ENCODE data around the gene TPSAB1. TPM values are rescaled to one million over a fixed set of nuclear protein-coding genes. Genes with fewer than 3 reads are reported as not detected.

The TPSAB1 gene
- total RNA-seq, 4 donors from 2014 or later: 13.8 to 67.7 (median 28.5) TPM

DNA sequence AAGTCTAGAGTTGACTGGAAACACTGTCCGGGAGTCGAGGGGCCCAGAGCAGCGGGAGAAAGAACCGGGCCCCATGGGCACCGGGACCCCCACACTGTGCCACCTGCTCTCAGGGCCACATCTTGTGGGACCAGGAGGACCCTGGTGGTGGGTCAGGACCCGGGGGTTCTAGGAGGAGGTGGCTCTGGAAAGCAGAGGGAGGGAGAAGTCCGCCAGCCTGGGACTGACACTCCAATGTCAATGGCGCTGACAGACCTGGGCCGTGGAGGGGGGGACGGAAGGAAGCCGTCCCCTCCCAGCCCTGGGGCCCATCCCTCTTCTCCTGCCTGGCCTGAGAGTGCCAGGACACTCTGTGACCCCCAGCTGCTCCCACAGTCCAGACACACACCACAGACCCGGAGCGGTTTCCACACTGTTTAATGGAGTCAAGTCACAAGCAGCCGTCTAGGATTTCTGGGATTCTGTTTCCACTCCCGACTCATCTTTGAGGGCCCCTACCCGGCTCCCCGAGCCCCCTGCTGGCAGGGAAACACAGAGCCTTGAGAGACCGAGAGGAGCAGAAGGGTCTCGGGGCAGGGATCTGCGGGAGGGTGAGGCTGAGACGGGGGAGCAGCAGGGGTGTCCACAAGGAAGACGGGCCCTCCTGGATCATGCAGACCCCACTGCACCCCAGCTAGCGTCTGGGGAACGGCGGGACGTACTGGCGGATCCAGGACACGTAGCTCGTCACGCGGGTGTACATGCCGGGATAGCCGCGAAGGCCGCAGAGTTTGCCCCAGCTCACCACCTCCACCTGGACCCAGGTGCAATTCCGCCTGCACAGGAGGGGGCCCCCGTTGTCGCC, 45.4 kb downstream of the TPSAB1 start:
- Histone ChIP-seq H3K4me1 (peaks cover 0 to 14% (median 0%) of the 10 kb centered on the region in 4 donors), H3K9me3 (no peaks in the 10 kb centered on the region), H3K27ac (no peak overlapping the region), H3K27me3 (peaks cover 0 to 80% of the 10 kb centered on the region in 2 donors), H3K36me3 (no peaks in the 10 kb centered on the region), H3K4me3 (no peak overlapping the region)
- DNase-seq (ENCODE audit: low spot score in 2 of 2): no peak
- TF ChIP-seq POLR2A (IDR thresholded peaks at IDR 0.05) (no peak), CTCF (IDR thresholded peaks at IDR 0.05) (no peak), EP300 (IDR thresholded peaks at IDR 0.05) (no peak)
- WGBS, 2 donors: 62 to 70% methylated on average over 26 to 38 of the region's 38 CpGs

DNA sequence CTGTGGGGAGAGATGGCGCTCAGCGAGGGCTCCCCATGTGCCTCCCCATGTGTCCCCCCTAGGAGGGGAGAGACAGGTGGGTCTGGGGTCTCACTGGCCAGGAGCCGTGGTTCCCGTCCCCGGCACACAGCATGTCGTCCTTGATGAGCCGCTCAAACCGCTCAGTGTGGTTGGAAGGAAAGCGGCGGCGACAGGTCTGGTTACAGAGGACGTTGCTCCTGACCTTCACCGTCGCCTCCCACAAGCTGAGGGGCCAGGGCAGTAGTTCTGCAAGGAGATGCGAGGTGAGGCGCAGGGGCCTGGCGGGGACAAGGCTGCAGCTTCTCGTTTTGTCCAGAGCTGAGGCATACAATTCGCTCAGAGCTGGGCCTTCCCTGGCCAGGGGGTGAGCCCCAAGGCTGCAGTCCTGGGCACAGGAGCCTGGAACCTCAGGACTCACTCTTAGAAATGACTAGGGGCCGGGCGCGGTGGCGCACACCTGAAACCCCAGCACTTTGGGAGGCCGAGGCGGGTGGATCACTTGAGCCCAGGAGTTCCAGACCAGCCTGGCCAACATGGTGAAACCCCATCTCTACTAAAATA, 46.1 kb downstream of the TPSAB1 start:
- Histone ChIP-seq H3K4me3 (no peak overlapping the region), H3K4me1 (peaks cover 0 to 15% (median 0%) of the 10 kb centered on the region in 4 donors), H3K9me3 (no peaks in the 10 kb centered on the region), H3K36me3 (no peaks in the 10 kb centered on the region), H3K27me3 (peaks cover 0 to 83% of the 10 kb centered on the region in 2 donors), H3K27ac (no peak overlapping the region)
- TF ChIP-seq POLR2A (IDR thresholded peaks at IDR 0.05): no peak
- TF ChIP-seq CTCF (IDR thresholded peaks at IDR 0.05): no peak
- TF ChIP-seq EP300 (IDR thresholded peaks at IDR 0.05): no peak
- no peak for DNase-seq (ENCODE audit: low spot score in 2 of 2)
- 81 to 83% methylated on average over 23 to 24 of the region's 25 CpGs for WGBS, 2 donors

DNA sequence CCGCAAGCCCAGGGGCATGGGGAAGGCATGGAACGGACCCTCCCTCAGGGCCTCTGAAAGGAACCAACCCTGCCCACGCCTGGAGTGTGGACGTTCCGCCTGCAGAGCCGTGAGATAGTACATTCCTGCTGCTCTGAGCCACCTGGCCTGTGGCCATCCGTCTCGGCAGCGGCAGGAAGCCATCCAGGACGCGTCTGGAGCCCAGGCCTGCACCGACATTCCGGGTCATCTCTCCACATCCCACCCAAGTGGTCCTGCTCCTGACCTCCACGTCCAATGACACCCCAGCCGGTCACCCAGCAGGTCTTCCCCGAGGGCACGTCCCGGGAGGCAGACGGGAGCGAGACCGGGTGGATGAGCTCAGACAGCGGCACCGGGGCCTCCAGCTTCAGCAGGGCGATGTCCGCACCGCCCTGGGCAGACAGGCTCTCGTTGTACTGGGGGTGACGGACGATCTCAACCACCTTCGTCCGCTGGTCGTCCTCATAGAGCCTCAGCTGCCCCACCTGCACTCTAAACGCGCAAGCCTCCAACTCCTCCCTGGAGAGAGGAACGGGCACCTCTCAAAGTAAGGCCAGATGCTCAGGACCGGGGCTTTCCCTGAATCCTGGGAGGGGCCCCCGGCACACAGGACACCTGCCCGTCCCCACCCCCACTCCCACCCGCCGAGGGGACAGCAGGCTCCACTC, 47.6 kb downstream of the TPSAB1 start:
- H3K4me3 ChIP-seq: no peak overlapping the region
- WGBS, 2 donors: 54 to 56% methylated on average over 30 to 32 of the region's 40 CpGs

GRCh38 chr16:1288813-1289476, 48.4 kb downstream of the TPSAB1 start:
- Histone ChIP-seq H3K27ac (no peak overlapping the region), H3K36me3 (no peaks in the 10 kb centered on the region), H3K4me1 (peaks cover 0 to 15% (median 0%) of the 10 kb centered on the region in 4 donors), H3K27me3 (peaks cover 0 to 92% of the 10 kb centered on the region in 2 donors), H3K9me3 (no peaks in the 10 kb centered on the region), H3K4me3 (no peak overlapping the region)
- TF ChIP-seq CTCF (IDR thresholded peaks at IDR 0.05) (no peak), EP300 (IDR thresholded peaks at IDR 0.05) (no peak), POLR2A (IDR thresholded peaks at IDR 0.05) (no peak)
- no peak for DNase-seq (ENCODE audit: low spot score in 2 of 2)
- WGBS, 2 donors: 21 to 23% methylated on average over 11 to 13 of the region's 20 CpGs

More for the DNA sequence above, 47.6 kb downstream of the TPSAB1 start:
- no peak overlapping the region for H3K27ac ChIP-seq
- TF ChIP-seq EP300 (IDR thresholded peaks at IDR 0.05) (no peak), POLR2A (IDR thresholded peaks at IDR 0.05) (no peak), CTCF (IDR thresholded peaks at IDR 0.05) (no peak)
- no peaks in the 10 kb centered on the region for H3K36me3 ChIP-seq
- no peak for DNase-seq (ENCODE audit: low spot score in 2 of 2)
- peaks cover 0 to 15% (median 0%) of the 10 kb centered on the region in 4 donors for H3K4me1 ChIP-seq
- H3K27me3 ChIP-seq: peaks cover 0 to 92% of the 10 kb centered on the region in 2 donors
- H3K9me3 ChIP-seq: no peaks in the 10 kb centered on the region
